ENCODE measurements around the gene TEAD3. TPM values are rescaled to one million over a fixed set of nuclear protein-coding genes. Genes with fewer than 3 reads are reported as not detected.

The TEAD3 gene
- total and polyA plus RNA-seq, 10 of the 15 experiments (the other 5 are each of a cell fraction or from before 2014, with no cell fraction given): 0.02 to 0.28 (median 0.18) TPM; not detected in 5

DNA sequence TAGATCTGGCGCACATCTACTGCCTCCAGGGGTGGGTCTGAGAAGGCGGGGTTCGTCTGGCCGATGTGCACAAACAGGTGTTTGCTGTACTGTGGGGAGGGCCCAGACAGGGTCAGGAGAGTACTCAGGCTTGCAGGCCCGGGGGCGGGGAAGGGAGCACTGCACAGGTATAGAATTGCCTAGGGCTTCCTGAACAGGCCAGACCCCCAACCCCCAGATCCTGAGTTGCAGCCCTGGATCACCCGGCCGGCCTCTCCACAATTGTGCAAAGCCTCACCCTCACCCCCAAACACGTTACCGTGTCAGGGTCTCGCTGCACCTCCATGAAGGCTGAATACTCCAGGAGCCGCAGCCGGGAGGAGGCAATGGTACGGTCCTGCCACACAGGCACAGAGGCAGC is 20.9 kb downstream of the TEAD3 start (continued):
- TF ChIP-seq, protein P1, sequence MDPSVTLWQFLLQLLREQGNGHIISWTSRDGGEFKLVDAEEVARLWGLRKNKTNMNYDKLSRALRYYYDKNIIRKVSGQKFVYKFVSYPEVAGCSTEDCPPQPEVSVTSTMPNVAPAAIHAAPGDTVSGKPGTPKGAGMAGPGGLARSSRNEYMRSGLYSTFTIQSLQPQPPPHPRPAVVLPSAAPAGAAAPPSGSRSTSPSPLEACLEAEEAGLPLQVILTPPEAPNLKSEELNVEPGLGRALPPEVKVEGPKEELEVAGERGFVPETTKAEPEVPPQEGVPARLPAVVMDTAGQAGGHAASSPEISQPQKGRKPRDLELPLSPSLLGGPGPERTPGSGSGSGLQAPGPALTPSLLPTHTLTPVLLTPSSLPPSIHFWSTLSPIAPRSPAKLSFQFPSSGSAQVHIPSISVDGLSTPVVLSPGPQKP (IDR thresholded peaks at IDR 0.05; ENCODE audit: low read depth, low read length): no peak
- TF ChIP-seq MTA3 (IDR thresholded peaks at IDR 0.05; ENCODE audit: borderline replicate concordance, low read length): no peak
- TF ChIP-seq TAF1 (IDR thresholded peaks at IDR 0.05; ENCODE audit: borderline replicate concordance, low read depth, low read length): no peak
- TF ChIP-seq, protein P2, sequence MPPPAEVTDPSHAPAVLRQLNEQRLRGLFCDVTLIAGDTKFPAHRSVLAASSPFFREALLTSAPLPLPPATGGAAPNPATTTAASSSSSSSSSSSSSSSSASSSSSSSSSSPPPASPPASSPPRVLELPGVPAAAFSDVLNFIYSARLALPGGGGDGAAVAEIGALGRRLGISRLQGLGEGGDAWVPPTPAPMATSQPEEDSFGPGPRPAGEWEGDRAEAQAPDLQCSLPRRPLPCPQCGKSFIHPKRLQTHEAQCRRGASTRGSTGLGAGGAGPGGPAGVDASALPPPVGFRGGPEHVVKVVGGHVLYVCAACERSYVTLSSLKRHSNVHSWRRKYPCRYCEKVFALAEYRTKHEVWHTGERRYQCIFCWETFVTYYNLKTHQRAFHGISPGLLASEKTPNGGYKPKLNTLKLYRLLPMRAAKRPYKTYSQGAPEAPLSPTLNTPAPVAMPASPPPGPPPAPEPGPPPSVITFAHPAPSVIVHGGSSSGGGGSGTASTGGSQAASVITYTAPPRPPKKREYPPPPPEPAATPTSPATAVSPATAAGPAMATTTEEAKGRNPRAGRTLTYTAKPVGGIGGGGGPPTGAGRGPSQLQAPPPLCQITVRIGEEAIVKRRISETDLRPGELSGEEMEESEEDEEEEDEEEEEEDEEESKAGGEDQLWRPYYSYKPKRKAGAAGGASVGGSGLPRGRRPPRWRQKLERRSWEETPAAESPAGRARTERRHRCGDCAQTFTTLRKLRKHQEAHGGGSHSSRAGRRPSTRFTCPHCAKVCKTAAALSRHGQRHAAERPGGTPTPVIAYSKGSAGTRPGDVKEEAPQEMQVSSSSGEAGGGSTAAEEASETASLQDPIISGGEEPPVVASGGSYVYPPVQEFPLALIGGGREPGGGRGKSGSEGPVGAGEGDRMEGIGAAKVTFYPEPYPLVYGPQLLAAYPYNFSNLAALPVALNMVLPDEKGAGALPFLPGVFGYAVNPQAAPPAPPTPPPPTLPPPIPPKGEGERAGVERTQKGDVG (CRISPR knock-in tag; IDR thresholded peaks at IDR 0.05): no peak
- no peak for TF ChIP-seq ZNF384 (IDR thresholded peaks at IDR 0.05; ENCODE audit: borderline replicate concordance, low read depth, low read length)
- TF ChIP-seq IKZF1 (conservative IDR thresholded peaks at IDR 0.05): no peak
- TF ChIP-seq SIN3A (IDR thresholded peaks at IDR 0.05; ENCODE audit: low read depth, low read length): no peak
- TF ChIP-seq, protein P3, sequence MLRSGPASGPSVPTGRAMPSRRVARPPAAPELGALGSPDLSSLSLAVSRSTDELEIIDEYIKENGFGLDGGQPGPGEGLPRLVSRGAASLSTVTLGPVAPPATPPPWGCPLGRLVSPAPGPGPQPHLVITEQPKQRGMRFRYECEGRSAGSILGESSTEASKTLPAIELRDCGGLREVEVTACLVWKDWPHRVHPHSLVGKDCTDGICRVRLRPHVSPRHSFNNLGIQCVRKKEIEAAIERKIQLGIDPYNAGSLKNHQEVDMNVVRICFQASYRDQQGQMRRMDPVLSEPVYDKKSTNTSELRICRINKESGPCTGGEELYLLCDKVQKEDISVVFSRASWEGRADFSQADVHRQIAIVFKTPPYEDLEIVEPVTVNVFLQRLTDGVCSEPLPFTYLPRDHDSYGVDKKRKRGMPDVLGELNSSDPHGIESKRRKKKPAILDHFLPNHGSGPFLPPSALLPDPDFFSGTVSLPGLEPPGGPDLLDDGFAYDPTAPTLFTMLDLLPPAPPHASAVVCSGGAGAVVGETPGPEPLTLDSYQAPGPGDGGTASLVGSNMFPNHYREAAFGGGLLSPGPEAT (IDR thresholded peaks at IDR 0.05; ENCODE audit: low read depth): no peak
- TF ChIP-seq YBX1 (IDR thresholded peaks at IDR 0.05): no peak
- TF ChIP-seq, protein P4, sequence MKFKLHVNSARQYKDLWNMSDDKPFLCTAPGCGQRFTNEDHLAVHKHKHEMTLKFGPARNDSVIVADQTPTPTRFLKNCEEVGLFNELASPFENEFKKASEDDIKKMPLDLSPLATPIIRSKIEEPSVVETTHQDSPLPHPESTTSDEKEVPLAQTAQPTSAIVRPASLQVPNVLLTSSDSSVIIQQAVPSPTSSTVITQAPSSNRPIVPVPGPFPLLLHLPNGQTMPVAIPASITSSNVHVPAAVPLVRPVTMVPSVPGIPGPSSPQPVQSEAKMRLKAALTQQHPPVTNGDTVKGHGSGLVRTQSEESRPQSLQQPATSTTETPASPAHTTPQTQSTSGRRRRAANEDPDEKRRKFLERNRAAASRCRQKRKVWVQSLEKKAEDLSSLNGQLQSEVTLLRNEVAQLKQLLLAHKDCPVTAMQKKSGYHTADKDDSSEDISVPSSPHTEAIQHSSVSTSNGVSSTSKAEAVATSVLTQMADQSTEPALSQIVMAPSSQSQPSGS (IDR thresholded peaks at IDR 0.05; ENCODE audit: low read length): no peak

Data from GM12878 (cell line).